Nephron (organoid): ENCODE results near the gene MAGI3.
"Not testable (repeated sequence)": the region's sequence is repeated elsewhere in the genome, so short reads cannot be mapped to it uniquely, and the experiment has no call there.

Experiments
- H3K27ac Mint-ChIP-seq, 3 experiments: 2 replicates each; pipeline ENCODE4 v1.8.0; 2020; ENCODE audit warnings: mixed read lengths in 3 of 3, mild to moderate bottlenecking in 2 of 3, moderate library complexity in 1 of 3
- H3K27me3 Mint-ChIP-seq: 2 replicates; pipeline ENCODE4 v1.8.0; 2021; ENCODE audit warnings: low read depth, mild to moderate bottlenecking, moderate library complexity, mixed read lengths
- H3K36me3 Mint-ChIP-seq: 2 replicates; pipeline ENCODE4 v1.8.0; 2020; ENCODE audit warnings: low read depth, mixed read lengths
- H3K4me1 Mint-ChIP-seq: 2 replicates; pipeline ENCODE4 v1.8.0; 2020; ENCODE audit warnings: mixed read lengths
- H3K4me3 Mint-ChIP-seq, 3 experiments: 2 replicates each; pipeline ENCODE4 v1.8.0; 2020; ENCODE audit warnings: mild to moderate bottlenecking in 3 of 3, mixed read lengths in 3 of 3, moderate library complexity in 2 of 3
- H3K9me3 Mint-ChIP-seq: 2 replicates; pipeline ENCODE4 v1.8.0; 2020; ENCODE audit warnings: mixed read lengths
- CTCF ChIP-seq, 3 experiments: fragments of 200-600 bp; sonication (generic); IDR thresholded peaks; one replicate each; pipeline ENCODE4 v1.5.0; 2021; ENCODE audit warnings: antibody characterized with exemption in 3 of 3; ENCODE audit not compliant: unreplicated experiment in 3 of 3

The MAGI3 gene

GRCh38 chr1:113455374-113455773 lies 65.1 kb downstream of the MAGI3 start:
- H3K36me3 Mint-ChIP-seq = peaks cover 20% of the 10 kb centered on the region
- H3K4me3 Mint-ChIP-seq = no peak overlapping the region
- H3K9me3 Mint-ChIP-seq = peaks cover 23% of the 10 kb centered on the region
- TF ChIP-seq CTCF (IDR thresholded peaks at IDR 0.05; ENCODE audit: unreplicated experiment in 3 of 3) = no peak
- no peak overlapping the region for H3K27ac Mint-ChIP-seq
- H3K27me3 Mint-ChIP-seq = no peaks in the 10 kb centered on the region
- H3K4me1 Mint-ChIP-seq = no peaks in the 10 kb centered on the region

GRCh38 chr1:113456967-113457366 lies 66.7 kb downstream of the MAGI3 start:
- Mint-ChIP-seq H3K4me3 (no peak overlapping the region), H3K9me3 (peaks cover 34% of the 10 kb centered on the region), H3K4me1 (no peaks in the 10 kb centered on the region), H3K36me3 (peaks cover 20% of the 10 kb centered on the region), H3K27me3 (no peaks in the 10 kb centered on the region), H3K27ac (no peak overlapping the region)
- no peak for TF ChIP-seq CTCF (IDR thresholded peaks at IDR 0.05; ENCODE audit: unreplicated experiment in 3 of 3)

- no peak overlapping the region for H3K27ac Mint-ChIP-seq
- H3K4me1 Mint-ChIP-seq = no peaks in the 10 kb centered on the region
- peaks cover 34% of the 10 kb centered on the region for H3K9me3 Mint-ChIP-seq
- peaks cover 20% of the 10 kb centered on the region for H3K36me3 Mint-ChIP-seq
- TF ChIP-seq CTCF (IDR thresholded peaks at IDR 0.05; ENCODE audit: unreplicated experiment in 3 of 3) = no peak
- H3K27me3 Mint-ChIP-seq = no peaks in the 10 kb centered on the region
- no peak overlapping the region for H3K4me3 Mint-ChIP-seq
These were observed 69.0 kb downstream of the MAGI3 start for GRCh38 chr1:113459279-113459678.

- no peaks in the 10 kb centered on the region for H3K27me3 Mint-ChIP-seq
- no peaks in the 10 kb centered on the region for H3K4me1 Mint-ChIP-seq
- peaks cover 38% of the 10 kb centered on the region for H3K9me3 Mint-ChIP-seq
- H3K4me3 Mint-ChIP-seq = no peak overlapping the region
- TF ChIP-seq CTCF (IDR thresholded peaks at IDR 0.05; ENCODE audit: unreplicated experiment in 3 of 3) = no peak
- H3K27ac Mint-ChIP-seq = no peak overlapping the region
- H3K36me3 Mint-ChIP-seq = peaks cover 23% of the 10 kb centered on the region
These were observed 77.7 kb downstream of the MAGI3 start for GRCh38 chr1:113467991-113468390.

- H3K27me3 Mint-ChIP-seq, H3K4me3 Mint-ChIP-seq, H3K27ac Mint-ChIP-seq, H3K4me1 Mint-ChIP-seq: not testable (repeated sequence)
- H3K36me3 Mint-ChIP-seq = peaks cover 71% of the 10 kb centered on the region
- H3K9me3 Mint-ChIP-seq = peaks cover 81% of the 10 kb centered on the region
These were observed 88.3 kb downstream of the MAGI3 start for GRCh38 chr1:113478427-113479195.

- Mint-ChIP-seq H3K9me3 (peaks cover 77% of the 10 kb centered on the region), H3K4me3 (no peak overlapping the region), H3K36me3 (peaks cover 62% of the 10 kb centered on the region), H3K27ac (no peak overlapping the region), H3K4me1 (no peaks in the 10 kb centered on the region), H3K27me3 (no peaks in the 10 kb centered on the region)
- TF ChIP-seq CTCF (IDR thresholded peaks at IDR 0.05; ENCODE audit: unreplicated experiment in 3 of 3) = no peak
These were observed 89.7 kb downstream of the MAGI3 start for GRCh38 chr1:113479713-113480676.

- H3K4me3 Mint-ChIP-seq, H3K27me3 Mint-ChIP-seq, H3K4me1 Mint-ChIP-seq, H3K27ac Mint-ChIP-seq: not testable (repeated sequence)
- H3K36me3 Mint-ChIP-seq = peaks cover 46% of the 10 kb centered on the region
- peaks cover 60% of the 10 kb centered on the region for H3K9me3 Mint-ChIP-seq
These were observed 94.8 kb downstream of the MAGI3 start for GRCh38 chr1:113485131-113485530.
